ENCODE measurements around the gene PAXX.

The PAXX gene

GRCh38 chr9:136960938-136961275, 31.3 kb upstream of the PAXX start:
- Histone ChIP-seq H3K36me3 (ENCODE audit: control insufficient read depth, insufficient read depth, low read length) (no peaks in the 10 kb centered on the region), H3K9me3 (ENCODE audit: control insufficient read depth, insufficient read depth, low read length) (no peaks in the 10 kb centered on the region), H3K27ac (ENCODE audit: low read length) (no peak overlapping the region), H3K4me1 (ENCODE audit: control insufficient read depth, insufficient read depth, low read length) (peaks cover 3% of the 10 kb centered on the region; the same call in 1 of the 2 replicates), H3K27me3 (ENCODE audit: control insufficient read depth, insufficient read depth, low read length) (no peaks in the 10 kb centered on the region), H3K4me3 (ENCODE audit: low read length) (no peak overlapping the region)
- no peak for DNase-seq (ENCODE audit: low read depth, low spot score)
- whole genome bisulfite sequencing (ENCODE audit: insufficient coverage, insufficient read length): no CpG with 5 or more reads among the region's 15 CpGs

GRCh38 chr9:136961279-136962065, 30.8 kb upstream of the PAXX start:
- H3K27me3 ChIP-seq (ENCODE audit: control insufficient read depth, insufficient read depth, low read length): no peaks in the 10 kb centered on the region
- no peak overlapping the region for H3K27ac ChIP-seq (ENCODE audit: low read length)
- peaks cover 5% of the 10 kb centered on the region; the same call in 1 of the 2 replicates for H3K4me1 ChIP-seq (ENCODE audit: control insufficient read depth, insufficient read depth, low read length)
- no peaks in the 10 kb centered on the region for H3K9me3 ChIP-seq (ENCODE audit: control insufficient read depth, insufficient read depth, low read length)
- WGBS (ENCODE audit: insufficient coverage, insufficient read length): no CpG with 5 or more reads among the region's 23 CpGs
- H3K4me3 ChIP-seq (ENCODE audit: low read length): no peak overlapping the region
- H3K36me3 ChIP-seq (ENCODE audit: control insufficient read depth, insufficient read depth, low read length): no peaks in the 10 kb centered on the region
- no peak for DNase-seq (ENCODE audit: low read depth, low spot score)

- H3K9me3 ChIP-seq (ENCODE audit: control insufficient read depth, insufficient read depth, low read length): no peaks in the 10 kb centered on the region
- H3K4me1 ChIP-seq (ENCODE audit: control insufficient read depth, insufficient read depth, low read length): peaks cover 5% of the 10 kb centered on the region; the same call in 1 of the 2 replicates
- no peak overlapping the region for H3K4me3 ChIP-seq (ENCODE audit: low read length)
- no peaks in the 10 kb centered on the region for H3K36me3 ChIP-seq (ENCODE audit: control insufficient read depth, insufficient read depth, low read length)
- H3K27me3 ChIP-seq (ENCODE audit: control insufficient read depth, insufficient read depth, low read length): no peaks in the 10 kb centered on the region
- no CpG with 5 or more reads among the region's 9 CpGs for WGBS (ENCODE audit: insufficient coverage, insufficient read length)
- no peak overlapping the region for H3K27ac ChIP-seq (ENCODE audit: low read length)
- DNase-seq (ENCODE audit: low read depth, low spot score): no peak
Measured at GRCh38 chr9:136962163-136962562, 30.1 kb upstream of the PAXX start.

- H3K9me3 ChIP-seq (ENCODE audit: control insufficient read depth, insufficient read depth, low read length): no peaks in the 10 kb centered on the region
- no peak for DNase-seq (ENCODE audit: low read depth, low spot score)
- H3K36me3 ChIP-seq (ENCODE audit: control insufficient read depth, insufficient read depth, low read length): no peaks in the 10 kb centered on the region
- H3K4me1 ChIP-seq (ENCODE audit: control insufficient read depth, insufficient read depth, low read length): peaks cover 5% of the 10 kb centered on the region; the same call in 1 of the 2 replicates
- no peak overlapping the region for H3K4me3 ChIP-seq (ENCODE audit: low read length)
- no CpG with 5 or more reads among the region's 11 CpGs for WGBS (ENCODE audit: insufficient coverage, insufficient read length)
- H3K27ac ChIP-seq (ENCODE audit: low read length): no peak overlapping the region
- H3K27me3 ChIP-seq (ENCODE audit: control insufficient read depth, insufficient read depth, low read length): no peaks in the 10 kb centered on the region
Measured at GRCh38 chr9:136962701-136963248, 29.4 kb upstream of the PAXX start.

GRCh38 chr9:136963341-136963740, 28.9 kb upstream of the PAXX start:
- no peak overlapping the region for H3K4me3 ChIP-seq (ENCODE audit: low read length)
- H3K36me3 ChIP-seq (ENCODE audit: control insufficient read depth, insufficient read depth, low read length): no peaks in the 10 kb centered on the region
- H3K9me3 ChIP-seq (ENCODE audit: control insufficient read depth, insufficient read depth, low read length): no peaks in the 10 kb centered on the region
- peaks cover 5% of the 10 kb centered on the region; the same call in 1 of the 2 replicates for H3K4me1 ChIP-seq (ENCODE audit: control insufficient read depth, insufficient read depth, low read length)
- H3K27ac ChIP-seq (ENCODE audit: low read length): no peak overlapping the region
- no peaks in the 10 kb centered on the region for H3K27me3 ChIP-seq (ENCODE audit: control insufficient read depth, insufficient read depth, low read length)
- DNase-seq (ENCODE audit: low read depth, low spot score): no peak
- WGBS (ENCODE audit: insufficient coverage, insufficient read length): no CpG with 5 or more reads among the region's 15 CpGs

GRCh38 chr9:136963751-136964150, 28.5 kb upstream of the PAXX start:
- H3K27ac ChIP-seq (ENCODE audit: low read length): no peak overlapping the region
- H3K36me3 ChIP-seq (ENCODE audit: control insufficient read depth, insufficient read depth, low read length): no peaks in the 10 kb centered on the region
- no CpG with 5 or more reads among the region's 12 CpGs for WGBS (ENCODE audit: insufficient coverage, insufficient read length)
- H3K4me1 ChIP-seq (ENCODE audit: control insufficient read depth, insufficient read depth, low read length): peaks cover 5% of the 10 kb centered on the region; the same call in 1 of the 2 replicates
- H3K27me3 ChIP-seq (ENCODE audit: control insufficient read depth, insufficient read depth, low read length): no peaks in the 10 kb centered on the region
- no peaks in the 10 kb centered on the region for H3K9me3 ChIP-seq (ENCODE audit: control insufficient read depth, insufficient read depth, low read length)
- H3K4me3 ChIP-seq (ENCODE audit: low read length): no peak overlapping the region
- no peak for DNase-seq (ENCODE audit: low read depth, low spot score)

- Histone ChIP-seq H3K27ac (ENCODE audit: low read length) (no peak overlapping the region), H3K36me3 (ENCODE audit: control insufficient read depth, insufficient read depth, low read length) (no peaks in the 10 kb centered on the region)
- DNase-seq (ENCODE audit: low read depth, low spot score): no peak
Measured at GRCh38 chr9:136964171-136964689, 28.0 kb upstream of the PAXX start.

GRCh38 chr9:136964833-136965422, 27.3 kb upstream of the PAXX start:
- H3K4me1 ChIP-seq (ENCODE audit: control insufficient read depth, insufficient read depth, low read length): peaks cover 5% of the 10 kb centered on the region; the same call in 1 of the 2 replicates
- no CpG with 5 or more reads among the region's 26 CpGs for WGBS (ENCODE audit: insufficient coverage, insufficient read length)
- H3K9me3 ChIP-seq (ENCODE audit: control insufficient read depth, insufficient read depth, low read length): no peaks in the 10 kb centered on the region
- no peaks in the 10 kb centered on the region for H3K36me3 ChIP-seq (ENCODE audit: control insufficient read depth, insufficient read depth, low read length)
- H3K27ac ChIP-seq (ENCODE audit: low read length): no peak overlapping the region
- no peak overlapping the region for H3K4me3 ChIP-seq (ENCODE audit: low read length)
- DNase-seq (ENCODE audit: low read depth, low spot score): no peak
- no peaks in the 10 kb centered on the region for H3K27me3 ChIP-seq (ENCODE audit: control insufficient read depth, insufficient read depth, low read length)

More at GRCh38 chr9:136964171-136964689, 28.0 kb upstream of the PAXX start:
- no peak overlapping the region for H3K4me3 ChIP-seq (ENCODE audit: low read length)
- no peaks in the 10 kb centered on the region for H3K27me3 ChIP-seq (ENCODE audit: control insufficient read depth, insufficient read depth, low read length)
- WGBS (ENCODE audit: insufficient coverage, insufficient read length): no CpG with 5 or more reads among the region's 22 CpGs
- H3K4me1 ChIP-seq (ENCODE audit: control insufficient read depth, insufficient read depth, low read length): peaks cover 5% of the 10 kb centered on the region; the same call in 1 of the 2 replicates
- H3K9me3 ChIP-seq (ENCODE audit: control insufficient read depth, insufficient read depth, low read length): no peaks in the 10 kb centered on the region

GRCh38 chr9:136965771-136966484, 26.3 kb upstream of the PAXX start:
- no peak overlapping the region for H3K27ac ChIP-seq (ENCODE audit: low read length)
- H3K36me3 ChIP-seq (ENCODE audit: control insufficient read depth, insufficient read depth, low read length): no peaks in the 10 kb centered on the region
- no peaks in the 10 kb centered on the region for H3K27me3 ChIP-seq (ENCODE audit: control insufficient read depth, insufficient read depth, low read length)
- no peak for DNase-seq (ENCODE audit: low read depth, low spot score)
- H3K9me3 ChIP-seq (ENCODE audit: control insufficient read depth, insufficient read depth, low read length): no peaks in the 10 kb centered on the region
- H3K4me3 ChIP-seq (ENCODE audit: low read length): no peak overlapping the region
- H3K4me1 ChIP-seq (ENCODE audit: control insufficient read depth, insufficient read depth, low read length): peaks cover 5% of the 10 kb centered on the region; the same call in 1 of the 2 replicates
- no CpG with 5 or more reads among the region's 23 CpGs for WGBS (ENCODE audit: insufficient coverage, insufficient read length)
